KOPT-K1 (cell line): ENCODE results near the gene ARHGAP28.

Source experiments
- H3K27ac ChIP-seq: fragments of 200-600 bp; sonication (generic); 2 replicates; pipeline ENCODE4 v1.5.1; 2016; ENCODE audit warnings: antibody characterized with exemption, mild to moderate bottlenecking, low read depth, low read length; ENCODE audit not compliant: poor library complexity, severe bottlenecking
- H3K36me3 ChIP-seq: fragments of 200-600 bp; sonication (generic); 2 replicates; pipeline ENCODE4 v1.5.1; 2017; ENCODE audit warnings: antibody characterized with exemption, mild to moderate bottlenecking, low read length, moderate library complexity; ENCODE audit not compliant: insufficient read depth
- H3K9me3 ChIP-seq: fragments of 200-600 bp; sonication (generic); 2 replicates; pipeline ENCODE4 v1.5.1; 2017; ENCODE audit warnings: antibody characterized with exemption, low read length, mild to moderate bottlenecking; ENCODE audit not compliant: insufficient read depth, poor library complexity, severe bottlenecking

The ARHGAP28 gene

DNA sequence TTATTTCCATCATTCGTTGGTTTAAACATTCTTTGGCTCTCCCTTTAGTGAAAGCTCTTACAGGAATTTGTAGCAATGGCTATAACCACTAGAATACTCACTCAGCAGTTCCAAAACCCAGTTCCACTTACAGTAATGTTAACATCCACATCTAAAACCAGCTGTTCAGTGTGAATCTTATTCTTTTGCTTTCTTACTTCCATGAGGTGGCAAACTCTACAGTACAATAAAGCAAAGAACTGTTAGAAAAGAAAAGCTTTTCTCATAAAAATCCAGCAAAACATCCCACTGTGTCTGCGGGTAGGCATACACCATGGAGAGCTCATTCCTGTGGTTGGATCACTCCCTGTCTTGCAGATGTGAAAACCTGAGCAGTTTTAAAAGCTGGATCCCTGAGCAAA lies 147.1 kb downstream of the ARHGAP28 start:
- Histone ChIP-seq H3K27ac (no peak overlapping the region), H3K36me3 (no peaks in the 10 kb centered on the region), H3K9me3 (no peaks in the 10 kb centered on the region)

DNA sequence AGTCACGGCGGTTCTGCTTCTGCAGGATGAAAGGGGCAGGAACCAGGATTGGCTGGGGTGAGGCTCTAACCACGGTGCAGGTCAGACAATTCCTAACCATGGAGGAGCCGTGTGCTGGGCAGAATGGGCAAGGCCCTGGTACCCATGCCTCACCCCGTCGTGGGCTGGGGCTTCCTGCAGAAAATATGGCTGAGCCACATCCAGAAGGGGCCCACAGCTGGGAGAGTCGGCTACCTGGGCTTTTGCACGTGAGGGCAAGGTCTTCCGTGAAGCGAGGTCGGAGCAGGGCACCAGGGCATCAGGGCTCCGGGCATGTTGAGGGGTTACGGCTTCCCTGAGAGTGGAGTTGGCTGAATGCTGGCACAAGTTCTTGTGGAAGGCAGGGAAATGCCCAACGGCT lies 147.8 kb downstream of the ARHGAP28 start:
- Histone ChIP-seq H3K9me3 (no peaks in the 10 kb centered on the region), H3K27ac (no peak overlapping the region), H3K36me3 (no peaks in the 10 kb centered on the region)

DNA sequence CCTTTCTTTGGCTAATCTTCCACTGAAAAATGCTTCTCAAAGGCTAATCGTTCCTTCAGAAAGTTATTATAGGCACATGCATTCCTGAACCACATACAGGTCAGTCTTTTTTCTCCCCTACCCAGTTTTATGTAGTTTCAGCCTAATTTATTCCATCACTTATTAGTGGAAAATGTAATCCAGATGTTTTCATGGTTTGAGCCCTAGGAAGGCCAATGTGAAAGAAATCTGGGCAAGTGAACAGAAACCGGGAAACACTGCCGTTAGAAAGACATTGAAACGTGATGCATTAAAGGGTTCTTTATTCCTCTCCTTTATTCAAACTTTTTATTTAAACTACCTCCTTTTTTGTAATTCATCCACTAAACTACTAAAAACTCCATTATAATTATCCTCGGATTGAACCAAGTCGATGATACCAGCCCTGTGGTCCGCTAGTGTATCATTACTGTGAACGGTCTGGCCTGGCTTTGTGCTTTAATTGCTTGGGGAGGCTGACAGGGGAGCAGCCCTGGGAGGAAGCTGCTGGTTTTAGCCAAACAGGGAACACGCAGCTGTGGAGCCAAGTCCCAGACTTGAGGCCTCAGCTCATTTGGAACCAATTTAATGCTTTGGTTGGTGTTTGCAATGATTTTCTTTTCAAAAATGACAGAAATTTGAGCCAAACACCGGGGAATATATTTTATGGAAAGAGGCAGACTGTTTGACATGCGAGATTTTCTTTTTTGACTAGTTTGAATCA lies 149.2 kb downstream of the ARHGAP28 start:
- Histone ChIP-seq H3K9me3 (no peaks in the 10 kb centered on the region), H3K27ac (no peak overlapping the region), H3K36me3 (no peaks in the 10 kb centered on the region)

DNA sequence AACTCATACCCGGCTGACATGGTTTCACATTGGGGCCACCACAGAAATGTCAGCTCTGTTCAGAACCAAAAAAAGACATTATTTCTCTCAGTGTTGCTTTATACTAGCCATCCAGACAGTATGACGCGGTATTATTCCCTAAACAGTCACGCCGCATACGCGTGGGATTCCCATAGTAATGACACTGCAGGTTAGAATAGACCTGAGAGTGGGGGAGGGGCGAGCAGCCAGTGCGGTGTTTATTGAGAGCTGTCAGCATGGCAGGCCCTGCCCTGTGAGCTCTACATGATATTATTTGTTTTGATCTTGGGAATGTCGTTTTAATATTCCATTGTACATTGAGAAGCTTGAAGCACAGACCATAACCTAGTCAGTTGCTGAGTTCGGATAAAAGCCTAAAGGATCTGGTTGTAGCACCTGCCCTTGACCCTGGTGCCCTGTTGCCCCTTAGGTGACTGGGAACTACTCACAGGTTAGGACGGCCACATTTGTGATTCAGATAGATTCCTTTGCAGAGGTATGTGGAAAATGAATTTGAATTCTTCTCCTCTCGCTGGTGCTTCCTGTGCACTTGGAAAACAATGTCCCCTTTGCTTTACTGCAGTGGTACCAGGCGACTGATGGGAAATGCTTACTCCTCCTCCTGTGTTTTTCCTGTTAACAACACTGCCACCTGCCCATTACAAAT lies 150.1 kb downstream of the ARHGAP28 start:
- Histone ChIP-seq H3K36me3 (no peaks in the 10 kb centered on the region), H3K9me3 (no peaks in the 10 kb centered on the region), H3K27ac (no peak overlapping the region)

DNA sequence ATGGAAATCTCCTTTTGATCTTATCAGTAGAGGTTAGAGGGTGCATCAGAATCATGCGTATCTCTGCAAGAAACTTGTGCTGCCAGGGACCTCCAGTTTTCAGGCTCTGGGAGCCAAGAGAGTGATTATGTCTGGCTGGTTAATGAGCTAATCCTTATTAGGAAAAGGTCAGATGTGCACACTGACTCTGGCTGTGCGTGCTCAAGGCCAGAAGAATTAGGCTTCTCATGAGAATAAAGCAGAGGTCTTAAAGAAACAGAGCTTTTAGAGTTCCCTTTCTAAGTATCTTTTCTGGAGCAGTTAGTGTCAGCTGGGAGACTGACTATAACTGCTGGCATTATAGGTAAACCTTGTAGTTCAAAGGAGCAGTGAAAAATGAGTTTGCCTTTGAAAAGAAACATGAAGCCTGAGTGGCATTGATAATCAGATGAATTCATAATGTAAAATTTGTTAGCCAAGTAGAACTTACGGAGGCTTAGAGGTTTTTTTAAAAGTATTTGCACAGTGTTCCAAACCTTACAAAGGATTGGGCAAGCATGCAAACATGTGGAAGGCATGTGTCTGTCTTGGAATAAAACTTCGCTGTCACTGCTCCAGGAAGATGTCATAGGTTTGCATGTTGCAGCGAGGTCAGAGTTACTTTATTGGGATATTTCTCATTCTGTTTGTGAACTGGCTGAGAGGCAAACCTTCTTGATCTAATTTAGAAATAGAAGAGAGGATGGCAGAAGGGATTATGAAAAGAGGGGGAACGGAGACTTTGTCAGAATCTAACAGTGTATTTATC lies 151.7 kb downstream of the ARHGAP28 start:
- H3K36me3 ChIP-seq, result no peaks in the 10 kb centered on the region
- no peaks in the 10 kb centered on the region for H3K9me3 ChIP-seq
- H3K27ac ChIP-seq, result no peak overlapping the region

DNA sequence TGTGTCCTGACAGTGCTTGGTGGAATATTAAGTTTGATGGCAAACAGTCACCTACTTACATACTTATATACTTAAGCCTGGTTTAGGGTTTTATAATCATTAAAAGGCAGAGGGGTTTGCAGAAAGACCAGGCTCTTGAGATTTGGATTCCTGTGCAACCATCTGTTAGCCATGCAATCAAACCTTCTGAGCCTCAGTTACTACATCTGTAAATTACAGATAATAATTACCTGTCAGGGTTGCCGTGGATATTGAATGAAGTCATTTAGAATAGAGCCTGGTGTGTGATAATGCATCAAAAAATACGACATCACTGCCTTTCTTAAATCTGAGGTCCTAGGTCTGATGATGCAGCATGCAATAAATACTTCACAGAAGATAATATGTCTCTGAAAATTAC lies 152.9 kb downstream of the ARHGAP28 start:
- Histone ChIP-seq H3K27ac (no peak overlapping the region), H3K9me3 (no peaks in the 10 kb centered on the region), H3K36me3 (no peaks in the 10 kb centered on the region)

DNA sequence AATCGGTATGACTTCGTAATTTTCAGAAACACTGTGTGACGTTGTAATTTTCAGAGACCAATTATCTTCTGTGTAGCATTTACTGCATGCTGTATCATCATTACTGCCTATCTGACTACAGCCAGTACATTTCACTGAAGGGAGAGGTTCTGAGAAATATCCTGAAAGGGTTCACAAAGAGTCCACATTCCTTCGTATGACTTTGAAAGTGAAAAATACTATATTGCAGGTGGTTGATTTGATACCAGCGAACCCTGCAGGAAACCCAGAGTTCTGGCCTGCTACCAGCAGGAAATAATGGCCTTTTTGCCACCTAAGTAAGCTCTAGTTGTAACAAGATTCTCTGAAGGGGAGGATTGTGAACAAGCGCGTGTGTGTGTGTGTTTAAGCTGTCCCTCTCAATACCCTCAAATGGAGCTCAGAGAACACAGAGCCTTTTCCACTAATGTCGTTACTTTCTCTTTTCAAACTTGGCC lies 155.5 kb downstream of the ARHGAP28 start:
- Histone ChIP-seq H3K27ac (no peak overlapping the region), H3K9me3 (no peaks in the 10 kb centered on the region)

DNA sequence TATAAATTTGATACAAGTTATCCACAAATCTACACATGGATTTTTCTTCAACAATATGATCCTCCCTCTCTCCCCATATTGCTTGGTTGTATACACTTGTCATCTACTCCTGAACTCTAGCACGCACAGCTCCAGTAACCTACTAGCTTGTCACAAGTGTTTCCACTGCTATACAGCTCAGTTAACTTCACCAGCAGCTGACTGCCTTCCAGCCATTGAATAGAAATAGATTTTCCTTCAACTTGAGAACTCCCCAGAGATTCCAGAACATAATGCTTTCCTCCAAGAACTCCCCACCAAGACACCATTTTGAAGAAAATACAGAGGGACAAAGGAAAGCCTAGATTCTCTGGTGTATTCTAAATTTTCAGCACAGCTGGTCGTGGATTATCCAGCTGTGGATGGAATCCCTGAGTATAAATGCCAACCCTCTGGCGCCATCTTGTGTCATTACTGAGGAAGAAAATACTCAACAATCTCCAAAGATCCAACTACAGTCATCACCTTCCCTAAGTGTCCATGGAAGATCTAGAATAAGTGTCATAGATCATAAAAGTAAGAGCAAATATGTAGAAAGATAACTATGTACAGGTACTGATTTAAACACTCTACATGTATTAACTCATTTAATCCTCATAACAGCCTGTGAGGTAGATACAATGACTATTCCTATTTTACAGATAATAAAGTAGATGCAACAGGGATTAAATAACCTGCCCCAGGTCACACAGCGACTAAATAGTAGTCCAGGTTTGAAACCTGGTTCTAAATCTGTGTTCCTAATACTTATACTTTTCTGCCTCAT lies 156.7 kb downstream of the ARHGAP28 start:
- Histone ChIP-seq H3K9me3 (no peaks in the 10 kb centered on the region), H3K27ac (no peak overlapping the region), H3K36me3 (no peaks in the 10 kb centered on the region)

More for the DNA sequence above, 155.5 kb downstream of the ARHGAP28 start:
- H3K36me3 ChIP-seq, result no peaks in the 10 kb centered on the region

DNA sequence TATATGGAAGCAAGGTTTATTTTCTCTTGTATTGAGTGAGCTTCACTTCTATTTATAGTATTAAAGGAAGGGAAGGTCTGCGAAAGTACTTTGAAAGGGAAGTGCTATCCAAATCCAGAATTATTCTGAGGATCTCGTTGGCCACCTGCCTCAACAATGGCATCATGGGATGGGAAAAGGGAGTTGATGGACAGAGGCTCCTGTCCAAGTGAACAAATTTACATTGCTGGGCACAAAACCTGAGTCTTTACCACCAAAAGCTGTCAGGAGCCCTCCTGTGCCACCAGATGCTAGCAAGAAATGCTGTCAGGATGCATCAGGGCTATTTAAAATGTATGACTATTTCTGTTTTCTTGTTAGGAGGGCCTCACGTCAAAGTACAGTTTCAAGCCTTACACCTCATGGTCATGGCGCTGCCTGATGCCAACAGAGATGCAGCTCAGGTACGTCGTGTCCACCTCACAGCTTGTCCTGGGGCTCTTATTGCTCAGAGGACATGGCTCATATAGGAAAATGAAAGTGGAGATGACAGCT lies 157.3 kb downstream of the ARHGAP28 start:
- no peaks in the 10 kb centered on the region for H3K9me3 ChIP-seq
- no peaks in the 10 kb centered on the region for H3K36me3 ChIP-seq
- no peak overlapping the region for H3K27ac ChIP-seq

DNA sequence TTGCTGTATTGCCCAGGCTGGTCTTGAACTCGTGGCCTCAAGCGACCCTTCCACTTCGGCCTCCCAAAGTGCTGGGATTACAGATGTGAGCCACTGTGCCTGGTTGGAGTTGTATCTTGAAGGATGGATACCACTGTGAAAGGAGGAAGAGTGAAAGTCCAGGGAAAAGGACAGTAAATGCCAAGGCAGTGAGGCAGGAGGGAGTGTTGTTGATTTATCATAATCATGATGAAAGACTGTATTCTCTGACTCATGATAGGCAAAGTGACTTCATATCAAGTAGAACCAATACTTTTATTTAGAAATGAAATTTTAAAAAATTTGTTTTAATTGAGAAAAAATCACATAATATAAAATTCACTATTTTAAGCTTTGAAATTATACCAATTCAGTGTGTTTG lies 162.3 kb downstream of the ARHGAP28 start:
- Histone ChIP-seq H3K9me3 (no peaks in the 10 kb centered on the region), H3K36me3 (no peaks in the 10 kb centered on the region), H3K27ac (no peak overlapping the region)

DNA sequence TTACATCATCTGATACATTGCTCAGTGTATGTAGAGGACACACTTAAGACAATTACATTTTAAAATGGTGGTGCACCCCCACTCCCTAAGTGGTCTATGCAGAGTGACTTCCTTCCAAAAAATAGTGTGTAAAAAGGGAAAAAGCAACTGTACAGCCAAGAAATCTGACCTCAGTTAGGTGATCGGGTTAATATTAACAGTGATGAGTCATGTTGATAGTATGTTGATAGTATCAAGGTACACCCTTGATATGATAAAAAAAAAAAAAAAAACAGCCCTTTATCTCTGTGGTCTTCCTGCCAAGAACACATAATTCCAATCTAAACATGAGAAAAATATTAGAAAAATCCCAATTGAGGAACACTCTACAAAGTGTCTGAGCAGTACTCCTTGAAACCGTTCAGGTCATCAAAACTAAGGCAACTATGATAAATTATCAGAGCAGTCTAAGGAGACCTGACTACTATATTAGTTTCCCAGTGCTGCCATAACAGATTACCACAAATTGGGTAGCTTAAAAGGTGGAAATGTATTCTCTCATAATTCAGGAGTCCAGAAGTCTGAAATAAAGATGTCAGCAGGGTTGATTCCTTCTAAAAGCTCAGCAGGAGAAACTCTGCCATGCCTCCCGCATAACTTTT lies 171.9 kb downstream of the ARHGAP28 start:
- H3K36me3 ChIP-seq, result no peaks in the 10 kb centered on the region
- no peak overlapping the region for H3K27ac ChIP-seq
- H3K9me3 ChIP-seq, result no peaks in the 10 kb centered on the region

DNA sequence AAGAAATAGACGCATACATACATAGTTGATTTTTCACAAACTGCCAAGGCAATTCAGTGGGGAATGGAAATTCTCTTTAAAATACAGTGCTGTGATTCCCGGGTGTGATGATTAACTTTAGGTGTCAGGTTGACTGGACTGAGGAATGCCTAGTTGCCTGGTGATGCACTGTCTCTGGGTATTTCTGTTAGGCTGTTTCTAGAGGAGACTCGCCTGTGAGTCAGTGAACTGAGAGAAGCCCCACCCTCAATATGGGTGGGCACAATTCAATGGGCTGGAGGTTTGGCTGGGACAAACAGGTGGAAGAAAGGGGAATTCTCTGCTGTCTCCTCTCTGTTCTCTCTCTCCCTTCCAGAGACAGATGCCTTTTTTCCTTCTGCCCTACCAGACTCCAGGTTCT lies 187.6 kb downstream of the ARHGAP28 start:
- Histone ChIP-seq H3K9me3 (no peaks in the 10 kb centered on the region), H3K36me3 (no peaks in the 10 kb centered on the region), H3K27ac (no peak overlapping the region)

DNA sequence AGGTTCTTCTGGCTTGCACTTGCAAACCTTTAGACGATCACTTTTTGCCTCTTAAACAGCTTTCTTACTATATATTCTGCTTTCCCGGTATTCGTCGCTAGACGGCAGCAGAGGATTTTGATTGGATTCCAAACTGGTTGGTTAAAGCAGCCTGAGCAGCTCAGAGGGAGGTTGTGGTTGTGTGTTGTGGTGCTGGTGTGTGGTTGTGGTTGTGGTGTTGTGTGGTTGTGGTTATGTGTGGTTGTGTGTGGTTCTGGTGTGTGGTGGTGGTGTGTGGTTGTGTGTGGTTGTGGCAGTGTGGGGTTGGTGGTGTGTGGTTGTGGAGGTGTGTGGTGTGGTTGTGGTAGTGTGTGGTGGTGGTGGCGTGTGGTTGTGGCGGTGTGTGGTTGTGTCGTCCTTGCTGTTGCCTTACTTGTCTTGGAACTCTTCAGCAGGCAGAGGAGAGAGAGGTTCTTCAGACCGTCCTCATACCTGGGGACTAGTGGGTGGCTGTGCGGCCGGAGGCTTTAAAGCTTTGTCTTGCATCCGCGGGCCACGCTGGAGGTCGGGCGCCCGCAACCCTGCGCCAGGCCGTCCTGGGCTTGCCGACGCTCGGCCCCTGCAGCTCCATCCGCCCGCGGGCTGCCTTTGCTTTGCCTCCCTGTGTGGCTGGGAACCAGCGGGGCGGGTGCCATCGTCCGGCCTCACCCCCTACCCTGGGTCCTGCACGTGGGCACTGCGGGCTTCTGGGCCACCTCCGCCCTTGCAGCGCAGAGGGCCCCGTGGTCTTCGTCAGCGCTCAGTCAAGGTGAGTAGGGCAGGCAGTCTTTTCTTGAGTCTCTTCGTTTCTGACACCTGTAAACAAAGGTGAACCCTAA lies 190.8 kb downstream of the ARHGAP28 start:
- H3K36me3 ChIP-seq, result no peaks in the 10 kb centered on the region
- no peaks in the 10 kb centered on the region for H3K9me3 ChIP-seq
- H3K27ac ChIP-seq, result no peak overlapping the region
